ENCODE measurements around the gene SPINT1. TPM values are rescaled to one million over a fixed set of nuclear protein-coding genes. Genes with fewer than 3 reads are reported as not detected.

SPINT1 gene
- total and polyA plus RNA-seq, 2 of the 13 experiments (the other 11 are each of a cell fraction or from before 2014, with no cell fraction given) = 0.49 to 2.5 TPM

- TF ChIP-seq NFAT5 (CRISPR knock-in tag; IDR thresholded peaks at IDR 0.05) (peak; percentile 75; the same call in 1 of the 2 replicates), ELF3 (CRISPR knock-in tag; IDR thresholded peaks at IDR 0.05) (peak; percentile 44), MED1 (CRISPR knock-in tag; IDR thresholded peaks at IDR 0.05) (peak; percentile 49; the same call in 1 of the 2 replicates), TFE3 (CRISPR knock-in tag; IDR thresholded peaks at IDR 0.05) (peak; percentile 29; the same call in 1 of the 2 replicates), ZNF652 (CRISPR knock-in tag; IDR thresholded peaks at IDR 0.05; ENCODE audit: borderline replicate concordance, low read depth) (no peak), ZNF232 (CRISPR knock-in tag; IDR thresholded peaks at IDR 0.05; ENCODE audit: borderline replicate concordance) (peak; percentile 89; the same call in 1 of the 2 replicates), ARID5B (CRISPR knock-in tag; IDR thresholded peaks at IDR 0.05) (no peak), GABPB1 (CRISPR knock-in tag; IDR thresholded peaks at IDR 0.05) (peak; percentile 92), NCOR1 (IDR thresholded peaks at IDR 0.05; ENCODE audit: borderline replicate concordance, low read length) (peak; percentile 30; the same call in 1 of the 2 replicates), ARNTL (CRISPR knock-in tag; IDR thresholded peaks at IDR 0.05) (0 out of 2 replicates have a peak, but pooled peaks have one; percentile 23), MIXL1 (CRISPR knock-in tag; IDR thresholded peaks at IDR 0.05) (no peak), SALL2 (CRISPR knock-in tag; IDR thresholded peaks at IDR 0.05) (peak; percentile 71), ZNF790 (CRISPR knock-in tag; IDR thresholded peaks at IDR 0.05; ENCODE audit: borderline replicate concordance) (0 out of 2 replicates have a peak, but pooled peaks have one; percentile 78), NR2F1 (CRISPR knock-in tag; IDR thresholded peaks at IDR 0.05) (no peak), ZSCAN25 (CRISPR knock-in tag; IDR thresholded peaks at IDR 0.05) (peak; percentile 97), TBP (CRISPR knock-in tag; IDR thresholded peaks at IDR 0.05) (no peak)
Observed at GRCh38 chr15:40807028-40807887, 36.6 kb upstream of the SPINT1 start, which contains the start of the genes DNAJC17 and ZFYVE19 (continued).
